ENCODE data around the gene MAP1LC3B2.

The MAP1LC3B2 gene

DNA sequence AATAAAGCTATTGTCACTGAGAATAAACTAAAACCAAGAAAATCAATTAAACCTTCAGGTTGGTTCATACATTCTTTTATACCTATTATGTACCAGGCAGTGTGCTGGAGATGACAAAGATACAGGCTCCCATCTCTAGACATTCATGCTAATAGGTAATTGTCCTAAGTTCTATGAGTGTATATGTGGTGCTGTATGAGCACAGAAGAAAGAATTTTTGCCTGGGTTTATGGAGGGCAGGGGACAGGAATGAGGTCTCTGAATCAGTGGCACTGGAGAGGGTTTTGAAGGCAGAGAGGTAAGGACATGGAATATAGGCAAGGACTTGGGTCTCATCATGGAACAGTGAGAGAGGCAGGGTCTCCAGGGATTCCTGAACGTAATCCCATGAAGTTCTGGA lies 38.7 kb downstream of the MAP1LC3B2 start:
- DNase-seq = no peak

DNA sequence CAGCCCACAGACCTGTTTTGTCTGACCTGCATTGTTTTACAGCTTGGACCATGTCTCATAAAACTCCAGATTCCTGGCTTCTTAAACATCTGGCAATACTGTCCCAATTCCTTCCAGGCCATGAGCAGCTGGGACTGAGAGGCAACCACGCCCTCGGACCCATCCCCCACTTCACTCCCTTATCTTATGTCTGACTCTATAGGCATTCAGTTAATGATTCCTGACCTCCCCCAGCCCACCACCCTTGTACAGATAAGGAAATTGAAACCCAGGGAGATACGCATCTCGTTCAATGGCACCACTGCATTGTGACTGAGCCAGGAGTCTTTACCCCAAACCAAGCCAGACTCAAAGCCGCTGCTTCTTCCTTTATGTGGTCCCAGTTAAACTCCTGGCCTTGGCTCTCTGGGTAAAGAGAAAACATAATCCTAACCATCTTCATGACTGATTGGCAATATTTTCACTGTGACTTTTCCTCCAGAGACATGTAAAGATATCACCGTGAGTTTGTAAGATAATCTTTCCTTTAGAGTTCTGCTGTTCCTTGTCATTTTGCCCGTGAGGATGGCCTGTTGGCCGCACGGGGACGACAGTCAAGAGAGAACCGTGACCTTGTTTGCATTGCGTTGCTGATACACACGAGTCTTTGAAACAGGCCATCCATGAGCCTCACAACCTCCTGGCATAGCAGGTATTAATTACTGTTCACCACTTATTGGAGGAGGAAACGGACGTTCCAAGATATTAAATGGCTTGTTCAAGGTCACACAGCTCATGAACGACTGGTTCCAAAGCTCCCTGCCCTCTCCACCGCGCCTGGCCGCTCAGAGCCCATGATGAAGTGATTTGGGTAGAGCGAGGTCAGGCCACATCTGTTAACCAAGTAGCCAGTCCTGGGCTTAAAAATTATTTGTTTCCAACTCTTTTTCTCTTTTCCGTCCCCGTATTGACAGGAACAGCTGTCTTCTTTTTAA lies 39.4 kb downstream of the MAP1LC3B2 start:
- no peak for DNase-seq

DNA sequence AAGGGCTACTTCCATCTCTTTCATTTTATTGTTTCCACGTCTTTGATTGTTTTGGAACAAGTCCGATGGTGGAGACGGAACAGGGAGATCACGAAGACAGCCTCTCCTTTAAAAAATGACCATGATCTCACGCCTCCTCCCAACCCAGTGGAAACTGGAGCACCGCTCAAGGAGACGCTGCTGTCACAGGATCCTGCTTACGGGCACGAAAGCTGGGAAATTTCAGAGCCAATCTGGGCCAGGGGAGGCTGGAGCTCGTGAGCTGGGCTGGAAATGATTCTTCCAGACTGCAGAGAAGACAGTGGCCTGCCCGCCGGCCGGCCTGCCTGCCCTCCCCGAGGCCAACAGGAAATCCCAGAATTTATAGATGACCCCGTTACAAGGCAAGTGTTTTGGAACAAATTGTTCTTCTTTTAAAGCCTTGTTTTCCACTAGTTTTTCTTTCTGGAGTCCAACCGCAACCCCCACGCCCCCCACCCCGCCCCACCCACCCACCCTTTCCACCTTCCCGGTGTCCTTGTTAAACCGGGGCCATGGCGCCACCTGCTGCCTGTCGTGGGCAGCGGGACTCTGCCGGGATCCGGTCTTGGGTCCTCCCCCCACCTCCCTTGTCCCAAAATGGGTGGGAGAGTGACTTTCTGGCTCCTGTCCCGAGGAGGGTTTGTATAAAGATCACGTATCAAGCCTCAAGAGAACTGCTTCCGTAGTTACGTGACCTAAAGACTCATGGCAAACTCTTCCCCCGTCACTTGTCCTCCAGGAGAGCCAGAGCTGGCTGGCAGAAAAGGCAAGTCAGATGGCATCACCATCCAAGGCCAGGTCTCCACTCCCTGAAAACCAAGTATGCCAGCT lies 40.3 kb downstream of the MAP1LC3B2 start:
- DNase-seq = peak in 1 of 2 experiments; percentile 53

DNA sequence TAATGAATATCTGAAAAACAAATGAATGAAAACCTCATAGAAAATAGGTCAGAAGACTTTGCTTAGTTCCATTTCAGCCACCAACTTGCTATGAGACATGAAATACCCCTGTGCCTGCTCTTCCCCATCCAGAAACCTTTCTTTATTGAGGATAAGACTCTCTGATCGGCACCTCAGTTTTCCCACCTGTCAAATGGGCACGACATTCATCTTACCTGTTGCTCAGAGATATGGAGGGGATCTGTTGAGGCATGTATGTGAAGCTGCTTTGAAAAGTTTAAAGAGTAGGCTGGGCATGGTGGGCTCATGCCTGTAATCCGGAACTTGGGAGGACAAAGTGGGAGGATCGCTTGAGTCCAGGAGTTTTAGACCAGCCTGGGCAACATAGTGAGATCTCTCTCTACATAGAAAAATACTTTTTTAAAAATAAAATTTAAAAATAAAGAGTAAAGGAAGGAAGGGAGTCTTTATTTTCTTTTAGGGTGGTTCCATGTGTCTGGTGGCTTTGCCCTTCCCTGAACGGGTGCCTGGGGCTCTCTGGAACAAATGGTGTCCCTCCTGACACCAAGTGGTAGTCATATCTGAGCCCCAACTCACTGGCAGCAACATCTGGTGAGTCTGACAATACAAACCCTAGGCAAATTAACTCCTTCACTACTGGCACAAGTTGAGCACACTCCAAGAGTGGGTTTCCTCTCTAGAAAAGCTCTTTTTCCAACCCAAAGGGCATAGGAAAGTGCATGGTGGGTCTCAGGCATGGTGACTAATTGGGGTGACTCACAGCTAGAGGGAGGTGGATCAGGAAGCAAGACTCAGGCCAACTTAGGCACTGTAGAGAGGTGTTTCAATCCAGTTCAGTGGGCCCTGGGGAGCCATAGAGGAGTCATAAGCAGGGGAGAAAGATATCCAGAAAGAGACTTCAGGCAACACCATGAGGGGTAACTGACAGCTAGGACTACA lies 42.1 kb downstream of the MAP1LC3B2 start:
- DNase-seq = no peak

DNA sequence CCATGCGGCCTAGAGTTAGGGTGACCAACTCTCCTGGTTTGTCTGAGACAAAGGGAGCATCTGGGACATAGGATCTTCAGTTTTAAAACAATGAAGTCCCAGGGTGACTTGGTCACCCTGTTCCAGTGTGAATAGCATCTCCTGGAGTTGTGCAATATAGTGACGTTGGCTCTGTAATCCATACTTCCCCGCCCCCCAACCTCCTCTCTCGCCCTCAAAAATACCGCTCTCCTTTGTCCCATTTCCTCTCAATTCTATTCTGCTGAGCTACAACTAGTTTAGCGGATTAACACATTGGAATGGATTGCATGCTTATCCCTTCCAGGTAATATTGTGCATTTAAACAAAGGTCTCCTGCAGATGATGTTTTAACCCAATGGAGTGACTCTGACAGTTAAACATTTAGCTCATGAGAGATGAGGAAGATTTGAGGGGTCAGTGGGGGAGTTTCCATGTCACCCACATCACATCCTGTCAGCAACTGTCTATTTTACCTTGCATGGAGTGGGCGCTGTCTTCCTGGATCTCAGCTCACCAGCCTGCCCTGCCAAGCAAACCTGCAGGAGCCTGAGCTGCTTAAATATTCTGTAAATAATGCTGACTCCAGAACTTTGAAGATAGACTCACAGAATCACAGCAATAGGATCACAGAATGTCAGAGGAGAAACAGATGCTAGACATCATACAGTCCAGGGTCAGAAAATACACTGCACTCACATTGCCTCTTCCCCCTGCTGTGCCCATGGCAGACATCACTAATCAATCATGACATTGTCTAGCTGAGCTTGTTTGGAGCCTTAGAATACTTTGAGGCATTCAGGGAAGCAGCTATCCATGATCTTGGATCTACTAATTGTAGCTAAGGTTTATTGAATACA lies 43.0 kb downstream of the MAP1LC3B2 start:
- DNase-seq = peak in 1 of 2 experiments; percentile 12

DNA sequence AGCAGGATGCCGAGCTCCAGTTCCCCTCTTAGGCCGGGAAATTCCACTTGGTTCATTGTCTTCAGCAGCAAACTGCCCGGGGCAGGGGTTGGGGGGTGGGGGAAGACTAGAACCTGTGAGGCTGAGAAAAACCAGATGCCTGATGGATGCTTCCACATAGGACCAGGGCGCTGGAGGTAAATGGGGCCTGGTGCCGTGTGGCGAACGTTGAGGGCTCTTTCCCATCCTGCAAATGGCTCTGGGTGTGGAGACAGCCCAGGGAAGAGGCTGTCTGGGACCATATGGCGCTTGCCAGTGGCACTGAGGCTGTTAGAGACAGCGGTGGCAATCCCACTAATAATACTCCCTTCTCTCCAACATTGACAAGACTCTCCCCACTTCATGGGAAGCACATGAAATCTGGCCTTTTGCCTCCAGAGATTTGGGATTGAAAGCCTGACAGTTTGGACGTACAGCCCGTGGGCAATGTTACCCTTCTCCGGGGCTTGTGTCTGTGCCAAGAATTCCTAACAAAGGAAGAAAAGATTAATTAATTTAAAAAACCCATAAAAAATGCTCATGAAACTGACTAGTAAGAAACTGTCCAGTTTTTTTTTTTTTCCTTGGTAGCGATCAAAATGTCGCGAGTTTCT lies 44.5 kb downstream of the MAP1LC3B2 start:
- DNase-seq = peak; percentile 55 to 80

DNA sequence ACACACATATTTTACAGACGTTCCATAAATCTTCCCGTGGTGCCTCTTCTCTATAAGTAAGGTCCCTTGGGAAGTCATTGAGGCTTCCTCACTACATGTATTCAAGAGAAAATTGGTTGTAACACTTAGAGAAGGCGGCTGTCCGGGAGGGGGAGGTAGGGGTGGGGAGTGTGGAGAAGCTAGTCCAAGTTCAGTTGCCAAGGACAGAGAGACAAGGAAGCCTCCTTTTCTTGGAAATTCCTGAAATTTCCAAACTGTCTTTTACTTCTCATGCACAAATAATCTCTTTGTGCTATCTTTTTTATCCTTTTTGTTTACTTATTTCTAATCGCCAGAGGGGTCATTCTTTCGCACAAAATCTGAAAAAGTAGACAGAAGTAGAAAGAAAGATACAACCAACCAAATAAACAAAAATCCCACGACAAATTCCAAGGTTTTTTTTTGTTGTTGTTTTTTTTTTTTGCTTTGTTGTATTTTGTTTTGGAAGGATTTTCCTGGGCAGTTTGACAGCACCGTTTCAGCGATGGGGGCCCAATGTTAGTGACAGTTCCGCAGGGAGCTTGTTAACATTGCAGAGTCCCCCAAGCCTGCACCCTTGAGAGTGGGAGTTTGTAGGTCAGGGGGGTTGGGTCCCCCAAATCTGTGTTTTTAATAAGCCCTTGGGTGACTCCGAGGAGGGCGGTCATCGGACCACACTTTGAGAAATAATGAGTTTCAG lies 45.2 kb downstream of the MAP1LC3B2 start:
- peak; percentile 55 to 86 for DNase-seq

DNA sequence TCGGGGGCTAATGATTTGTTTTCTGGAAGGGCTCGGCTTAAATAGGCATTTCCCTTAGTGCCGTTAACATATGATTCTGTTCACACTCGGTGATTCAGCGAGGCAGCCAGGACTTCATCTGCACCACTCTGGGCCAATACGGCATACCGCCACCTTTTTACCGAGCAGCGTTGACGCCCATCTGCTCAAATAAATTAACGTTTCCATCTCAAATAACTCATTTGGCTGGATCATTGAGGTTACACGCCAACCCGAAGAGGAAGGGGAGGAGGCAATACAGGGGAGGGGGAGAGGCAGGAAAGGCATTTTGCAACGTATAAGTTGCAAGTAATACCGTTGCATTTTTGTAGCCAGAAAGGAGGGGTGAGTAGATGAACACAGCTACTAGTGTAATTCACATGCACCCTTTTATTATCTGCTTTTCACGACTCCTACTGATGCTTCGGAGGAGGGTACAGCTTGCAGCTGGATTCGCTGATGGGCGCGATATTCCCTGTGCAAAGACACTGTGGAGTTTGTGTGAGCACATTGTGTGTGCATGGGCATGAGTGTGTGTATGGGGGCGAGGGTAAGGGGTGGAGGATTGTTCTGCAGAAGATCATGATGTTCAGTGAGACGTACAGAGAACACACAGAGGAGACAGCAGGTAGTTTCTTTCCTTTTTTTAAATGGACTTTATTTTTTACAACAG lies 45.9 kb downstream of the MAP1LC3B2 start:
- peak; percentile 62 to 90 for DNase-seq

DNA sequence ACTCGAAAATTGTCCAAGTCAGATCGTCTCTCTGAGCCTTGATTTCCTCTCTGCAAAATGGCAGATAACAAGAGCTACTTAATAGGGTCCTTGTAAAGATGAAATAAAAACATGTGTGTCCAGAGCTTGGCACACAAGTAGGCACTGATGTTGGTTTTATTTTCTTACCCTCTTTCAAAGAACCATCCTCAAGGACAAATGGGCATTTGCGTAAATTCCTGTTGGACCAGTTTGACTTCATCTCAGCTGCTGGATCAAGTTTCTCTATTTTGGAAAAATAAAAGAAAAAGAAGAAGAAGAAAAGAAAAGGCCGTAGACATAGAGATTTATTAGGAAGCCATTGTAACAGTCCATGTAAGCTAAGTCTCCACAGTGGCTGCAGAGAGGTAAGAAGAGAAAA lies 47.2 kb downstream of the MAP1LC3B2 start:
- DNase-seq = no peak

DNA sequence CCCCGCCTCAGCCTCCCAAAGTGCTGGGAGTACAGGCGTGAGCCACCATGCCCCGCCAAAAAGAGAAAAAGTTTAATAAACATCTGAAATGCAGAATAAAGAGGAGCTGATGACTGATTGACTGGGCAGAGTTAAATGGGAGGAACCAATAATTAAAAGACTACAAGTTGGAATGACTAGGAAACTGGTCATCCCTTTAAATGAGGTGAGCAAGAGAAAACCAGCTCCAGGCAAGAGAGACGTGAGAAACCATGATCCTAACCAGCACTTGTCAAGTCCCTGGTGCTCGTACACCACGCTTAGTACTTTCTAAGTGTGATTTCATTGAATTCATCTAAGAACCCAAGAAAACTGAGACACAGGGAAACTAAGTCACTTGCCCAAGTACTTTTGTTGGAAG lies 47.9 kb downstream of the MAP1LC3B2 start:
- DNase-seq = no peak

DNA sequence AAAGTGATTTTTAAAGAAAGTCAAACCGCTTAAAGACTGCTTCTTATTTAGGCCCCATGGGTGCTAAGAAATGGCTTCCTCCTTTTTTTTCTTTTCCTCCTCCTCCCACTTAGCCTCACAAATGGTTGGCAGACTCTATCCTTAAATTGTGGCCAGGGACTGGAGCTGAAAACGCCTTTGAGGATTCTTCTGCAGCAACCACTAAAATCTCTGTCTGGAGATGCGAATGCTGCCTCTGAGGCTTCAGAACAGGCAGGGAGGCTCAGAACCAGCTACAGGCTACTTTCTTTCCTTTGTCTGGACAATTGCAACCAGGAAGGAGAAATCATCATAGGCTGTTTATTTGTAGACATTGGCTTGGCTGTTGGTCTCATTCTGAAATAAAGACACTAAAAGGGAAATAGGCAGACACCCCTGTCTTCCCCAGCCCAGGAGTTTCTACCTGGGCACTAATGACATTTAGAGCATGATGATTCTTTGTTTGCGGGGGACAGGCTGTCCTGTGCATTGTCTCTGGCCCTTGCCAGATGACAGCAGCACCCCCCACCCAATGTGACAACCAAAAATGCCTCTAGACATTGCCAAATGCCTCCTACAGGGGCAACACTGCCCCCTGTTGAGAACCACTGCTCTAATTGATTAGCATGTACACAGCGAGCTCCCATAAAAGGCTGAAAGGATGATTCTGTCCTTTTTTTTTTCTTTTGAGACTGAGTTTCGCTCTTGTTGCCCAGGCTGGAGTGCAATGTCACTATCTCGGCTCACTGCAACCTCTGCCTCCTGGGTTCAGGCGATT lies 50.3 kb downstream of the MAP1LC3B2 start:
- no peak for DNase-seq

DNA sequence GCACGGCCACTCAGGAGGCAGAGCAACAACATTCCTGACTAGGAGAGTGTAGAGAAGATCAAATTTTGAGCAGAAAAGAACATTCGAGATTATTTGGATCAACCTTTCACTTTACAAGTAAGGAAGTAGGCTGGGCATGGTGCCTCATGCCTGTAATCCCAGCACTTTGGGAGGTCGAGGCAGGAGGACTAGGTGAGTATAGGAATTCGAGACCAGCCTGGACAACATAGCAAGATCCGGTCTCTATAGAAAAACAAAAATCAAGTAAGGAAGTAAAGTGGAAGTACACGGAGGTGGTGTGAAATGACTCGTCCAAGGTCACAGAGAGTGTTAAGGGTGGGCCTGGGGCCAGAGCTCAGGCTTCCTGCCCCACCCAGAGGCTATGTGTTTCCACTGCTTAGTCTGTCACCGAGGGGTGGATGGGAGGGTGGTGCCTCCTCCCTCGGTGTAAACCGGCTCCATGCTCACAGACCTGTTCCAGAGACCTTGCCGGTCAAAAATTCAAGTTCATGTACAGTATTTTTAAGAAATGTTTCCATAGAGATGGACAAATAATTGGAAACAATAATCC lies 51.9 kb downstream of the MAP1LC3B2 start:
- DNase-seq = no peak

DNA sequence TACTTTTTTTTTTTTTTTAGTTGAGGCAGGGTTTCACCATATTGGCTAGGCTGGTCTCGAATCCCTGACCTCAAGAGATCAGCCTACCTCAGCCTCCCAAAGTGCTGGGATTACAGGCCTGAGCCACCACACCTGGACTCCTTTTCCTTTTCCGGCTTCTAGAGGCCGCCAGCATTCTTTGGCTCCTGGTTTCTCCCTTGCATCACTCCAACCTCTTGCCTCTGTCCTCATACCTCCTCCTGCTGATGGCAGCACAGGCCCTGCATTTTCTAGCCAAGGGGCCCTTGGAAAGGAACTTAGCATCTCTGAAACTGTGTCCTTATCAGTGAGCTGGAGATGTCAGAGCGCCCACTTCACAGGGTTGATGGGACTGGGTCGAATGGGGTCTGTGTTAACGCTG lies 53.3 kb downstream of the MAP1LC3B2 start:
- no peak for DNase-seq

DNA sequence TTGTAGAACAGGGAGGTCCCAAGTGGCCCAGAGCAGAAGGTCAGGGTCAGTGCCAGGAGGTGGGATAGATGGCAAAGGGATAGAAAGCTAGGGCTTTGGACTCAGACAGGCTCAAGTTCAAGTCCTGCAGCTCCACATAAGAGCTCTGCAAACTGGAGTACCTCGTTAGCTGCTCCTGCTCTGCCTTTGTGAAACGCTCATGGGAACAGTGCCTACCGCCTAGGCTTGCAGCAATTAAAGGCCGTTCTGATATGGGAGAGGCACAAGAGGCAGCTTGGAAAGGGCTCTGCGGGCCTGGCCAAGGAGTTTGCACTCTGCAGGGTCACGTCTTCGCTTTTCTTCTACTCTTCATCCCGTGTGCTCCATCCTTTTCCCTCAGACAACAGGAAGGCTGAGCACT lies 54.1 kb downstream of the MAP1LC3B2 start:
- no peak for DNase-seq

DNA sequence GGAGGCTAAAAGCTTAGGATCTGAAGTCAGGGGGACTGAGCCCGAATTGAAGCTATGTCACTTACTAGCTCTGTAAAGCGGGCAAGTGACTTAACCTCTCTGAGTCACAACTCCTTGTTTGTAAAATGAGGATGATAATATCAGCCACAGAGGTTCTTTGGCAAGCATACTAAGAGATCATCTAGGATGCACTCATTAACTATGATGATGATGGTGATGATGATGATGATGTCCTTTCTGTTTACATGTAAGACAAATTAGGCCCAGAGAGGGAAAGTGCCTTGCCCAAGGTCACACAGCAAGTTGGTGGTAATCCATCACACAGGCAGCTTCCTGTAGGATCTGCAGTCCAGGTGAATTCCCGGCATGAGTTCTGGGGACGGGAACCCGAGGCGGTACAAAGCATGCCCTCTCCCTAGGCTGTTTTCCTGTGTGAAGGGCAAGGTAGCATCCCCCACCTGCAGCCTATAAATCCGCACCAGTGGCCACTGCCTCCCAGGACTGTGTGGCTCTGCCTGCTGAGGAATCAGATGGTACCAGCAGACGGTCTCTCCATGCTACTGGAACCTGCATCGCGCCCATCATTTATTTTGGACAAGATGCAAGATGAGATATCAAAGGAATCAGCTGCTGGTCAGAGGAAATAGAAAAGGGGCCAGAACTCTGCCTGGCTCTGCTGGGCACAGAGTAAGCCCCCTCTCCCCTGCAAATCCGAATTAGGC lies 55.2 kb downstream of the MAP1LC3B2 start:
- DNase-seq = no peak

DNA sequence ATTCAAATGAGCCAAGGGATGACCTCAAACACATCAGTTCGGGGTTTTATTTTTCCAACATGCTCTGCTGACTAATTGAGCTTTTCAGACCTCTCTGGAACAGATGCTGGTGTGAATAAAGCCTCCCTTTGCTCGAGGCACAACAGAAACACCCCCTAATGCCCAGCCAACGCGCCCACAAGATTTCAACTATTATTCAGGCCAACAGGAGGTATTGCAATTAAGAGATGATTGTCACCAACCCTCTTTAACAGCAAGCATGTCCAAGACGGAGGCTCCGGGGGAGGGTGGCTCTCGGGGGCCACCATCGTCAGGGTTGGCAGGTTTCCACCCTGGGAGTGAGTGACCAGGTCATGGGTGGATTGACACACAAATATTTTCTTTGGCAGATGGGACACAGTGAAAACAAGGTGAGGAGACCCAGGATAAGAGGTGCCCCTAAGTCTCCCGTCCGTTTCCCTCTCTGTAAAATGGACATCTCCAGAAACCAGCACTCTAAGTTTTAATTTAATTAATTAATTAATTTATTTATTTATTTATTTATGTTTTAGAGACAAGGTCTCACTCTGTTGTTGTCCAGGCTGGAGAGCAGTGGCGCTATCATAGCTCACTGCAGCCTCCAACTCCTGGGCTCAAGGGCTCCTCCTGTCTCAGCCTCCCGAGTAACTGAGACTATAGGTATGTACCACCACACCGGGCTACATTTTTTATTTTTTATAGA lies 56.1 kb downstream of the MAP1LC3B2 start:
- DNase-seq = no peak
